DND-41 (cell line): Measurements from ENCODE around the gene MARVELD3.

Source experiments
- EZH2 ChIP-seq: IDR thresholded peaks from 3 replicates; pipeline ENCODE4 v1.6.1; 2012; ENCODE audit warnings: borderline replicate concordance, low read depth, mild to moderate bottlenecking, moderate library complexity, low read length, inconsistent platforms; ENCODE audit not compliant: severe bottlenecking
- TF ChIP-seq, protein P1 (sequence below): IDR thresholded peaks from 2 replicates; pipeline ENCODE4 v1.5.1; 2012; ENCODE audit warnings: borderline replicate concordance, low read length, moderate library complexity, mild to moderate bottlenecking; ENCODE audit not compliant: poor library complexity, severe bottlenecking; ENCODE audit errors: extremely low read depth

DNA sequence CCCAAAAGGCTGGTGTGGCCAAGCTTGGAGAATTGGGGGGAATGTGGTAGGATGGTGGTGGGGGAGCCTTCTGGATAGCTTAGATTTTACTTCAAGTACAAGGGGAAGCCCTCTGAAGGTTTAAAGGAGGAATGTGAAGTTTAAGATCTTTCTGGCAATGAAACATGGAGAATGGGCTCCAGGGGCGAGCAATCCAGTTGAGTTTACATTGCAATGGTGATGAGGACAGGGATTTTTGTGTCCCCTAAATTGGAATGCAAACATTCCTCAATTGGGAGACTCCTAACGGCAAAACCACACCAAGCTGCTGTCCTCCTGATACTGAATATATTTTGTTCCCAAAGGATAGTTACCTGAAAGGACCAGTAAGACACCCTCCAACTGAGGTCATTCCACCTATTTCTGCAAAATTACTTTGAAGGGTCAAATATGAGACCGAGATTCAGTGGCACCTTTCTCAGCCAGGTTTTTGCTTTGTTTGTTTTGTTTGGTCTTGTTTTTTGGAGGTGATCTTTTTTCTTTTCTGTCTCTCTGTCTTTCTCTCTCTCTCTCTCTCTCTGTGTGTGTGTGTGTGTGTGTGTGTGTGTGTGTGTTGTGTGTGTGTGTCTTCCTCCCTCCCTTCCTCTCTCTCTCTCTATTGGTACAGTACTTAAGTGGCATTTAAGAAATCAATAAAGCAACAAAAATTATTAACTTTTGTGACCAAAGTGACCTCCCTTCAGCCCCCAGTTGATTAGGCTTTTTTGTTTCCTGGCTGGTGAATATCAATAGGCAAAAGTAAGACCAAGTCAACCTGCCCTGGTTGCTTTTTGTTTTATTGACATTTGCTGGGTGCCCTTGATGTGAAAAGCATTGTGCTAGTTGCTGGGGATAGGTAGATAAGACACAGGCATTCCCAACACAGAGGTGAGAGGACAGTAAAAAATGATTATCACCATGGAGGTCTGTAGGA is 32.7 kb upstream of the MARVELD3 start:
- TF ChIP-seq, protein P1, sequence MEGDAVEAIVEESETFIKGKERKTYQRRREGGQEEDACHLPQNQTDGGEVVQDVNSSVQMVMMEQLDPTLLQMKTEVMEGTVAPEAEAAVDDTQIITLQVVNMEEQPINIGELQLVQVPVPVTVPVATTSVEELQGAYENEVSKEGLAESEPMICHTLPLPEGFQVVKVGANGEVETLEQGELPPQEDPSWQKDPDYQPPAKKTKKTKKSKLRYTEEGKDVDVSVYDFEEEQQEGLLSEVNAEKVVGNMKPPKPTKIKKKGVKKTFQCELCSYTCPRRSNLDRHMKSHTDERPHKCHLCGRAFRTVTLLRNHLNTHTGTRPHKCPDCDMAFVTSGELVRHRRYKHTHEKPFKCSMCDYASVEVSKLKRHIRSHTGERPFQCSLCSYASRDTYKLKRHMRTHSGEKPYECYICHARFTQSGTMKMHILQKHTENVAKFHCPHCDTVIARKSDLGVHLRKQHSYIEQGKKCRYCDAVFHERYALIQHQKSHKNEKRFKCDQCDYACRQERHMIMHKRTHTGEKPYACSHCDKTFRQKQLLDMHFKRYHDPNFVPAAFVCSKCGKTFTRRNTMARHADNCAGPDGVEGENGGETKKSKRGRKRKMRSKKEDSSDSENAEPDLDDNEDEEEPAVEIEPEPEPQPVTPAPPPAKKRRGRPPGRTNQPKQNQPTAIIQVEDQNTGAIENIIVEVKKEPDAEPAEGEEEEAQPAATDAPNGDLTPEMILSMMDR, result no peak
- no peak for TF ChIP-seq EZH2
